Small intestine (tissue), 7 donors: Measurements from ENCODE around the gene ATL1. TPM values are rescaled to one million over a fixed set of nuclear protein-coding genes. Genes with fewer than 3 reads are reported as not detected.
A peak's percentile ranks its signal among the peaks of the same experiment; 100 is the strongest.
"Not testable (repeated sequence)": the region's sequence is repeated elsewhere in the genome, so short reads cannot be mapped to it uniquely, and the experiment has no call there.

Source experiments
- DNase-seq, 2 donors: peaks; one replicate each; pipeline versions ENCODE4 v3.0.0 to v3.0.0-alpha.2; 2013
- FAIRE-seq: peaks from 2 replicates; lab custom pipeline; 2012; peaks lifted over from hg19 to GRCh38; lab: Jason Lieb, UNC
- H3K27ac ChIP-seq, 3 donors: one replicate each; pipeline ENCODE4 v1.5.1; 2013; ENCODE audit warnings: low read length in 2 of 3, mild to moderate bottlenecking in 2 of 3, control low read depth in 1 of 3, inconsistent platforms in 1 of 3, low read depth in 1 of 3, moderate library complexity in 1 of 3
- H3K27me3 ChIP-seq, 3 donors: one replicate each; pipeline ENCODE4 v1.6.1; 2013; ENCODE audit warnings: low read length in 3 of 3, inconsistent platforms in 1 of 3; ENCODE audit not compliant: control insufficient read depth in 3 of 3, insufficient read depth in 3 of 3
- H3K36me3 ChIP-seq, 3 donors: one replicate each; pipeline ENCODE4 v1.6.1; 2013; ENCODE audit warnings: low read length in 3 of 3, inconsistent platforms in 1 of 3, low read depth in 1 of 3, mild to moderate bottlenecking in 1 of 3, moderate library complexity in 1 of 3; ENCODE audit not compliant: control insufficient read depth in 3 of 3, insufficient read depth in 2 of 3
- H3K4me1 ChIP-seq, 3 donors: one replicate each; pipeline ENCODE4 v1.6.1; 2013; ENCODE audit warnings: low read length in 2 of 3, inconsistent platforms in 1 of 3, low read depth in 1 of 3, mild to moderate bottlenecking in 1 of 3, moderate library complexity in 1 of 3; ENCODE audit not compliant: control insufficient read depth in 3 of 3, insufficient read depth in 2 of 3
- H3K4me3 ChIP-seq, 3 donors: one replicate each; pipeline ENCODE4 v1.5.1; 2013; ENCODE audit warnings: low read length in 3 of 3, control low read depth in 1 of 3, inconsistent platforms in 1 of 3, low read depth in 1 of 3, mild to moderate bottlenecking in 1 of 3, moderate library complexity in 1 of 3
- H3K9me3 ChIP-seq, 2 donors: one replicate each; pipeline ENCODE4 v1.6.1; 2013; ENCODE audit warnings: low read depth in 1 of 2, low read length in 1 of 2; ENCODE audit not compliant: control insufficient read depth in 2 of 2, insufficient read depth in 1 of 2
- WGBS, 3 donors: extraction: QIAGEN DNeasy Blood & Tissue Kit; methylation state at CpG; one replicate each; pipeline ENCODE4 v1.1.7; 2013; 5-methylcytosine and 5-hydroxymethylcytosine counted together
- polyA plus RNA-seq, 4 donors: library from polyadenylated mRNA; stranded (reverse) in 3 of 4; unstranded in 1 of 4; fragments of 200-250 nt in 3 of 4; fragments of 120-200 nt in 1 of 4; gene quantifications; one replicate each; pipeline versions ENCODE4 v1.2.1 to v1.2.3, GENCODE V29; 2013
- donor health status: healthy with polysubstance abuse.
- donor health status: control.
- donor health status: control.
- donor health status: Bipolar disorder and iron deficiency.
- donor health status: healthy.

The ATL1 gene
- polyA plus RNA-seq, 4 donors = 2.4 to 7.8 (median 6.4) TPM

- Histone ChIP-seq H3K27me3 (no peaks in the 10 kb centered on the region), H3K4me3 (no peak overlapping the region), H3K27ac (no peak overlapping the region), H3K9me3 (peaks cover 0 to 4% of the 10 kb centered on the region in 2 donors), H3K36me3 (no peaks in the 10 kb centered on the region), H3K4me1 (peaks cover 0 to 19% (median 3%) of the 10 kb centered on the region in 3 donors)
- no peak for FAIRE-seq
- DNase-seq = peak; percentile 59
- 6 to 13% (median 8%) methylated on average over 2 of the region's 2 CpGs for WGBS, 3 donors
Observed at GRCh38 chr14:50542941-50543418, 17.0 kb upstream of the ATL1 start.

DNA sequence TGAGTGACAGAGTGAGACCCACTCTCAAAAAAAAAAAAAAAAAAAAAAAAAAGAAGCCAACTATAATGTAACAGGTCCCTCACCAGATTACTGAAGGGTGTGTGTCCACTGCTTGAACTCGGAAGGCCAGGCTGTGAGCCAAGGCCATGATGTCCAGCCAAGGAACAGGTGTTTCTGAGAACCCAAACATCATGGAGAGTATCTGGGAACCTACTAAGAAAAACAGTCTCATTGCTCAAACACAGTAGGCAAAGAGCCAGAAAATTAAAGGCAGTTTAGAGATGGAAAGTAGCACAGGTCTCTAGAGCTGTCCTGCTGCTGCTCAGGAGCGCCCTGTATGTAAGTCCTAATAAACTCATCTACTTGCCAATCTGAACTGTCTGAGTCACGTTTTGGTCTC is 15.0 kb upstream of the ATL1 start:
- Histone ChIP-seq H3K4me1 (peaks cover 0 to 8% (median 3%) of the 10 kb centered on the region in 3 donors), H3K36me3 (no peaks in the 10 kb centered on the region), H3K9me3 (peaks cover 0 to 5% of the 10 kb centered on the region in 2 donors), H3K27ac (no peak overlapping the region), H3K4me3 (no peak overlapping the region), H3K27me3 (no peaks in the 10 kb centered on the region)
- FAIRE-seq (no peak), DNase-seq (no peak)
- WGBS, 3 donors = 75 to 84% (median 80%) methylated on average over 3 of the region's 3 CpGs

DNA sequence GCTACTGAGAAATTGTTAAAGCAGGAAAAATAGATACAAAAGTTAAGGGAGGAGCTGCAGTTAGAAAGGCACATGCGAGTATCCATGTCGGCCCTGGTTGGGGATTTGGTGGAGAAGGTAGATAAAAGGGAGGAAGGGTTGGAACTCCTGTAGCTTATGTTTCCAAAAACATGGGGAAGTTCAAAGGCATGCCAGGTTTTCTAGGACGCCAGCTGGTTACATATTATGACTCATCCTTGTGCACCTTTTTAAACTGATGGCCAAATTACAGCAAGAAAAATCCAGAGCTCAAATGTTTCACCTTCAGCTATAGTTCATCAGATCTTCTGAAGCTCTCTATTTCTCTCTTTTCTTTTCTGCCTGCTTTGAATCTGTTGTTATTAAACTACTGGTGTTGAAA is 14.3 kb upstream of the ATL1 start:
- FAIRE-seq = no peak
- DNase-seq = no peak
- Histone ChIP-seq H3K4me3 (no peak overlapping the region), H3K27me3 (no peaks in the 10 kb centered on the region), H3K27ac (no peak overlapping the region), H3K9me3 (peaks cover 0 to 5% of the 10 kb centered on the region in 2 donors), H3K4me1 (peaks cover 0 to 4% (median 3%) of the 10 kb centered on the region in 3 donors), H3K36me3 (no peaks in the 10 kb centered on the region)
- WGBS, 3 donors = 19 to 60% (median 54%) methylated on average over 3 of the region's 3 CpGs

DNA sequence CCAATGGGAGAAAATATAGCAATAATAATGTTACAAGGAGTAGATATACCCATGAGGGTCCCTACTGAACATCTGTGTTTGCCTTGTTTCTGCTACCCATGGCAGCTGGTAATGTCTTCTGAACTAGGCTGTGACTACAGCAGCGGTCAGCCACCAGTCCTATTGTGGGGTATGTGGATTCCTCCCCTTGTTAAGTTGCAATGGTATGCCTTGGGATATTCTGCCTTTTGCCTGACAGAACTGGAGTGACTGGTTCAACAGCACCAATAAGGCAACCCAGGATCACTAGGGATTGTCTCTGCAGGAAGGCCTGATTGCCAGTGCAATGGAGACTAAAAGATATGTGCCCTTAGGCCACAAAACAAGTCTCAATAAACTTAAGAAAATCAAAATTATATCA is 9.7 kb upstream of the ATL1 start:
- Histone ChIP-seq H3K4me3 (no peak overlapping the region), H3K4me1 (no peaks in the 10 kb centered on the region), H3K27ac (no peak overlapping the region), H3K36me3 (no peaks in the 10 kb centered on the region), H3K27me3 (no peaks in the 10 kb centered on the region), H3K9me3 (peaks cover 0 to 5% of the 10 kb centered on the region in 2 donors)
- no peak for FAIRE-seq
- WGBS, 3 donors = 94 to 100% (median 96%) methylated on average over 1 of the region's 1 CpG
- no peak for DNase-seq

- H3K27ac ChIP-seq = no peak overlapping the region
- H3K4me1 ChIP-seq = no peaks in the 10 kb centered on the region
- DNase-seq (no peak), FAIRE-seq (no peak)
- H3K9me3 ChIP-seq = peaks cover 0 to 5% of the 10 kb centered on the region in 2 donors
- WGBS, 3 donors = 74 to 81% (median 78%) methylated on average over 3 of the region's 3 CpGs
- H3K4me3 ChIP-seq = no peak overlapping the region
- H3K27me3 ChIP-seq = no peaks in the 10 kb centered on the region
- no peaks in the 10 kb centered on the region for H3K36me3 ChIP-seq
Observed at GRCh38 chr14:50551877-50552276, 8.1 kb upstream of the ATL1 start.

GRCh38 chr14:50552796-50553195 is 7.1 kb upstream of the ATL1 start:
- H3K36me3 ChIP-seq, H3K27ac ChIP-seq, FAIRE-seq, DNase-seq, H3K9me3 ChIP-seq, H3K4me3 ChIP-seq, H3K4me1 ChIP-seq, H3K27me3 ChIP-seq: not testable (repeated sequence)
- WGBS, 3 donors = 73 to 84% (median 81%) methylated on average over 3 of the region's 3 CpGs

DNA sequence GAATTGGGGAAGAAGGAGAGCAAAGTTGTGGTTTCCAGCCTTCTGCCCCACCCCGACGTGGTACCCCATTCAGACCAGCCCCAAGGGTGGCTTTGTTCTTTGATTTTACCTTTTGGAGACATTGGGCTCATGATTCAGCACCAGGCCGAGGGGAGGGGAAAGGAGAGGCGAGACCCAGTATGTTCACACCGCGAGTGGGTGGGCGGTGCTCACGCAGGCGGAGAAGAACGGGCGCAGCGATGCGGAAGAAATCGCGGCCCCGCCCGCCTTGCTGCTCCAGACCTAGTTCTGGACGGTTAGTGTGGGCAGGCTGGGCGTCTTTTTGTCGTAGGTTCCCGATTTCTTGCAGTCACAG is 963 bp downstream of the ATL1 start:
- Histone ChIP-seq H3K27me3 (peaks cover 0 to 32% (median 0%) of the 10 kb centered on the region in 3 donors), H3K4me1 (no peaks in the 10 kb centered on the region), H3K36me3 (no peaks in the 10 kb centered on the region), H3K27ac (peak overlapping the region in 2 of 3 donors; percentile 69 to 80), H3K9me3 (no peaks in the 10 kb centered on the region), H3K4me3 (peak overlapping the region; percentile 21 to 61 (median 59))
- DNase-seq (peak; percentile 21 to 44), FAIRE-seq (no peak)
- WGBS, 3 donors = 0 to 1% (median 1%) methylated on average over 20 to 21 of the region's 21 CpGs

DNA sequence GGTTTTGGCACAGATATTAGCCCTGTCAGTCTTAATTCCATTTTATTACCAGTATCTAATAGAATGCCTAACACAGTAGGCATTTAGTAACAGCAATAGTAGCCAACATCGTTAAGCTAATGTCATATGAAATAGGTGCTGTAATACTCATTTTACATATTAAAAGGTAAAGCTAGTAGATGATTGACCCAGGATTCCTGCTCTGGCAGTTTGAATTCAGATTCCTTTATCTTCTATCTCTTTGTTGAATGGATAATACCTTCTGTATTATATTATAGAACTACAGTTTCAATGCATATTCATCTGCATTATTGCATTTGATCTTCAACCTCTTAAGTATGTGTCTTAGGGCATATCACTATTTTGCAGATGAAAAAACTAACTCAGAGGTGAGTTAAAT is 2.9 kb downstream of the ATL1 start:
- FAIRE-seq (no peak), DNase-seq (no peak)
- Histone ChIP-seq H3K27ac (no peak overlapping the region), H3K4me1 (no peaks in the 10 kb centered on the region), H3K36me3 (no peaks in the 10 kb centered on the region), H3K4me3 (no peak overlapping the region), H3K27me3 (peaks cover 0 to 29% (median 0%) of the 10 kb centered on the region in 3 donors), H3K9me3 (no peaks in the 10 kb centered on the region)
- 63 to 82% (median 77%) methylated on average over 1 of the region's 1 CpG for WGBS, 3 donors

- Histone ChIP-seq H3K4me3 (no peak overlapping the region), H3K9me3 (peaks cover 0 to 10% of the 10 kb centered on the region in 2 donors), H3K4me1 (no peaks in the 10 kb centered on the region), H3K27ac (no peak overlapping the region), H3K27me3 (no peaks in the 10 kb centered on the region), H3K36me3 (peaks cover 0 to 5% (median 0%) of the 10 kb centered on the region in 3 donors)
- FAIRE-seq (no peak), DNase-seq (no peak)
Observed at GRCh38 chr14:50569714-50570274, 9.8 kb downstream of the ATL1 start.
